ENCODE results near the gene ABCC4. TPM values are rescaled to one million over a fixed set of nuclear protein-coding genes. Genes with fewer than 3 reads are reported as not detected.

The ABCC4 gene
- total and polyA plus RNA-seq, 9 of the 15 experiments (the other 6 are each of a cell fraction or from before 2014, with no cell fraction given) = 9.4 to 46.1 (median 25.4) TPM

GRCh38 chr13:95019886-95020285 lies 281.4 kb downstream of the ABCC4 start:
- no peak overlapping the region for H3K4me3 ChIP-seq
- no peak overlapping the region for H3K9ac ChIP-seq (ENCODE audit: insufficient read depth in 1 of 2, low read depth in 2 of 2, low read length in 2 of 2)
- H3K27me3 ChIP-seq (ENCODE audit: control insufficient read depth in 2 of 2, insufficient read depth in 2 of 2, low read length in 2 of 2) = no peaks in the 10 kb centered on the region
- FAIRE-seq = no peak
- in situ Hi-C loops (cut with MboI) (no loop called here), intact Hi-C loops (cut with micrococcal nuclease) (loop anchor here (10.0 kb wide), 1 partner anchor 385 kb away; no protein-coding TSS in a partner anchor)
- ChIA-PET POLR2A (interaction anchor here (0.7 kb wide), 1 partner anchor 38 kb away, joined by 3 read pairs; no protein-coding TSS in a partner anchor), CTCF (ENCODE audit: low intra/inter-chr PET ratio) (no interaction called here)
- H3K9me3 ChIP-seq (replicated peaks; ENCODE audit: control insufficient read depth, insufficient read depth, low read depth, low read length) = no peaks in the 10 kb centered on the region
- BruUV-seq (replicated peaks) = no TSS peak
- no peaks in the 10 kb centered on the region for H4K20me1 ChIP-seq (replicated peaks; ENCODE audit: control insufficient read depth, insufficient read depth, low read length)
- H3K27ac ChIP-seq (ENCODE audit: extremely low read depth, low read depth, low read length) = no peak overlapping the region
- no peak for ATAC-seq
- H2AFZ ChIP-seq (ENCODE audit: low read depth, low read length) = no peak overlapping the region
- no peak for TF ChIP-seq ZNF134 (CRISPR knock-in tag; conservative IDR thresholded peaks at IDR 0.05)
- TF ChIP-seq ZHX1 (conservative IDR thresholded peaks at IDR 0.05; ENCODE audit: low read length) = no peak
- TF ChIP-seq TAF15 (IDR thresholded peaks at IDR 0.05; ENCODE audit: low read depth, low read length) = no peak
- no peak for TF ChIP-seq TSHZ1 (CRISPR knock-in tag; IDR thresholded peaks at IDR 0.05)
- no peak for TF ChIP-seq CREBBP (IDR thresholded peaks at IDR 0.05; ENCODE audit: low read depth, low read length)
- TF ChIP-seq ESRRA (IDR thresholded peaks at IDR 0.05; ENCODE audit: borderline replicate concordance, low read depth) = no peak
- TF ChIP-seq ZNF12 (CRISPR knock-in tag; IDR thresholded peaks at IDR 0.05) = no peak
- no peaks in the 10 kb centered on the region for H3K9me1 ChIP-seq (ENCODE audit: control insufficient read depth, insufficient read depth, low read length)
- H3K79me2 ChIP-seq (ENCODE audit: control insufficient read depth, insufficient read depth, low read length) = no peaks in the 10 kb centered on the region
- DNase-seq (ENCODE audit: extremely low read depth in 1 of 4, low spot score in 3 of 4) = no peak
- WGBS (ENCODE audit: insufficient coverage, low coverage, missing lambda C conversion rate) = 64% methylated on average over 7 of the region's 7 CpGs
- peaks cover 15% of the 10 kb centered on the region; the same call in 2 of the 3 replicates for H3K36me3 ChIP-seq (ENCODE audit: control insufficient read depth, insufficient read depth, low read length)
- H3K4me2 ChIP-seq (ENCODE audit: insufficient read depth, low read length) = no peak overlapping the region
- H3K4me1 ChIP-seq (replicated peaks in 1 of 2; ENCODE audit: control insufficient read depth in 2 of 2, insufficient read depth in 2 of 2, low read length in 2 of 2) = no peaks in the 10 kb centered on the region

Data from K562 (cell line).